Amygdala (tissue), 56 donors: ENCODE measurements around the gene ELK3.

Experiments used
- DNase-seq, 56 donors: peaks; one replicate each; lab custom pipeline; 2025; lab: John Stamatoyannopoulos, UW

ELK3 gene

DNA sequence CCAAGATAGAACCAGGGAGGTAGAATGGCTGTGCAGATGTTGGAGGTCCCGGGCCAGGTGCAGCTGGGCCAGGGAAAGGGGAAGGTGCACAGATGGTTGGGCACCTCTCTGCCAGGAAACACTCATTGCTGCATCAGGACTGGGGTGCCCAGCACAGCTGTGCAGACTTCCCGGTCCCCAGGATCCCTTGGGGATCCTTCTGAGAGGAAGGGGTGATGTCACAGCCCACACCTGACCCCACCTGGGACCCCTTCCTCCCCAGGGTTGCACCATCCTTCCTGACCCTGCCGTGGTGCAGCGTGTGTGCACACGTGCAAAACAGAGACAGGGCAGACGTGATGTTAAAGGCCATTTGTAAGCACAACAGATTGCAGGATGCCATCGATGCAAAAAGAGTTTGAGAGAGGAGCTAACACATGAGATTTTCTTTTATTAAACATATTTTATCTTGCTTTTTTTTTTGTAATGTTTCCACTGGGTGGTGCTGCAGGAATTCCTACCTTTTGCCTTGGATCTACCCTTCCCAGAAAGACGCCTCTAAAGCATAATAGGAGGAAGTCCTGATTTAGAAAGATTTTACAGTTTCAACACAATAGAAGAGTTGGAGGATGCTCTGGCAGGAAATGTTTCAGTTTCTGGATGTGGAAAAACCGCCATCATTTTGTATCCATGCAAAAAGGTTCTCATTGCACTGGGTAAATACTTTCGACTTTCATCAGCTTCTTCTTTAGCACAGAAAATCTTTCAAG, 14.8 kb downstream of the ELK3 start:
- peak in 1 of 56 donors; percentile 12 for DNase-seq

DNA sequence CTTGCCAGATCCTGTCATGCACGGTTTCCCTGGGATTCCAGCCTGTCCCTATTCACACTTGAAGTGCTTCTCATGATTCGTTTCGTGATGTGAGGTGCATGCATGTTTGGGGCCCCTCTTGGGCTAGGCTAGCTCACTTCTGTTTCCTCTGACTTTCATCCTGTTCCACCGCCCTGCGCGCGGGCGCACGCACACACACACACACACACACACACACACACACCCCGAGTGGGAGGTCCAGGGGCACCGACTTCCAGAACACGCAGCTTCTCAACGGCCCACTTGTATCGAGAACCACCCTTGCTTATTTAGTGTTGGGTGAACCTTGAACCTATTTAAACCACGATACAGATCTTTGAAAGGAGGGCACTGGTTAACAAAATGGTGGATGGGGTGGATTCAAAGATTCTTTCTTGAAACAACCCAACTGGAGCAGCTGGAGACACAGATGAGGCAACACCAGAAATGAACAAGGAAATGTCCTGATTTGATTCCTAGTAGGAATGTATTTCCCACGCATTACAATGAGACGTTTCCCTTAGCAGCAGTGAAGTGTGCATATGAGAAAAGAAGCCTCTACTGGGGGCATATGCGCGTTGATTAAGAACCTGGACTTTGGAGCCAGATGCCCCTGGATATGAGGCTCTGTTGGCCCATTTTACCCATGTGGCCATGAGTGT, 16.3 kb downstream of the ELK3 start:
- DNase-seq, result no peak

DNA sequence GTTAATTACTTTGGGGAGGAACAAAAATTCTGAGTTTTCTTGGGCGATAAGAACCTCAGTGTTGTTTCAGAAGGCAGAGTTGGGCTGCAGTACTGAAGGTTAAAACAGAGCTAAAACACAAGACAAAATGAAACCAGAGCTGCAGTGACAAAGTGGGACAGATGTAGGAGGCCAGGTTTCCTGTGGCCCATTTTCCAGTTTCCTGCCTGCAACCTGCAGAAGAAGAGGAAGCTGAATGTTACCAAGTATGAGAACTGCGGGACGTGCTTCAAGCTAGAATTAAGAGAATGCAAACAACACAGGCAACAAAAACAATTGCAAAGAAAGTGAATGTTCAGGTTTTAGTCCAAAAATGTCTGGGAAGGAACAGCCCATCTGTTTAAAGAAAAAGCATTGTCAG, 17.8 kb downstream of the ELK3 start:
- DNase-seq, result no peak

DNA sequence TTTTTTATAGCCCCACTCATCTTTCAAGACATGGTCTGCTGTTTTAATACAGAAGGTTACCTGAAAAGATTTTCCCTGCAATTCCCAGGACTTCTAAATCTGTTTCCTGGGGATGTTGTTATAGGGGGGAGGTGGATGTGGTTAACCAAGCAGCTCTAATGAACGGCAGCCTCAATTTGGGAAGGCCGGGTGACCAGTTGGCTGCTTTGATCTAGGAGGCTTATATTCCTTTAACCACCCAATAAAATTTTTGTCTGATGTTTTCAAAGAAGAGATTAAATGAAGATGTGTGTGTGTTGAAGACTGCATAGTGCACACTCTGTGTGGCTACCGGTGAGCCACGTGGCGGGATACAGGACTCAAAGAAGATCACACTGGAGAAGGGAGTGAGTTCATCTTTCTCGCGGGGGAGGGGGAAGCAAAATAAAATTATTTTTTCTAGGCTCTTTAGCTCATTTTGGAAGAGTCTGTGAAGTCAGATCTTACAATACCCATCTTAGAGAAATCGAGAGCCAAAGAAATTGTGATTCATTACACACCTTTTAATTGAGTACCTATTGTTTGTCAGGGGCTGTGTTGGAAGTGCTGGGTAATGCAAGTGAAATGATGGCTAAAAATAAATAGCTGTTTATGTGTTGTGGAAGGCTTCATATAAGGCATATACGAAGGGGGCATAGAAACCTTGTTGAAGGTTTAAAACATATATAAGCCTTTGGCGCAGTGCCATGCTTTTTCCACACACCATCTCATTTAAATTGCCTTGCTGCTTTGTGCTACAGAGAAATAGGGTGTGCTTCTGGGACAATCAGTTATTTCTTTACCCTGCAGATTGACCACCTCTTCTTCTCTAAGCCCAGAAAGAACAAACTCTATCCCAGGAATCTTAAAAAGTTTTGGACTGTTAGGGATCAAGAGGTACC, 18.5 kb downstream of the ELK3 start:
- no peak for DNase-seq

DNA sequence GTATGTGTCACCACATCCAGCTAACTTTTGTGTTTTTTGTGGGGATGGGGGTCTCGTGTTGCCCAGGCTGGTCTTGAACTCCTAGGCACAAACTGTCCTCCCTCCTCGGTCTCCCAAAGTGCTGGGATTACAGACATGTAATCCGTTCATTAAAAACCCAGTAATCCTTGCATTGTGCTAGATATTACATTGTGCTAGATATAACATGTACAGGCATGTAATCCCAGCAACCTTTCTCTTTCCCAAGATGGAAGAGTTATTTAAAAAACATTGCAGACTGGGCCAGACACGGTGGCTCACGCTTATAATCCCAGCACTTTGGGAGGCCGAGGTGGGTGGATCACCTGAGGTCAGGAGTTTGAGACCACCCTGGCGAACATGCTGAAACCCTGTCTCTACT, 19.7 kb downstream of the ELK3 start:
- no peak for DNase-seq

DNA sequence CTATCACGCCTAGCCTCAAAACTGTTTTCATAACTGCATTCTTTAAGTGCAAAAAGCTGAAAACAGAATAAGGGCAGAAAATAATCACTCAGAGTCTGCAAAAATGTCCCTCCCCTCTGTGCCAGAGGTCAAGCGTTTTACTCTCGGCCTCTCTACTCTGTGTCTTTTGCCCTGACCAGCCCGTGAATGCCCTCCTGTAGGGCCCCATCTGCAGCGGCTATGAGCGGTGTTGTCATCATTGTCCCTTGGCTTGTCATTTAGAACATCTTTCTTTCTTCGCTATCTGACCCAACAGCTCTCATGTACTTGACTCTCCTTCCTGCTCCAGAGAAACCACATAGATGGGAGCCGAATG, 21.7 kb downstream of the ELK3 start:
- no peak for DNase-seq

DNA sequence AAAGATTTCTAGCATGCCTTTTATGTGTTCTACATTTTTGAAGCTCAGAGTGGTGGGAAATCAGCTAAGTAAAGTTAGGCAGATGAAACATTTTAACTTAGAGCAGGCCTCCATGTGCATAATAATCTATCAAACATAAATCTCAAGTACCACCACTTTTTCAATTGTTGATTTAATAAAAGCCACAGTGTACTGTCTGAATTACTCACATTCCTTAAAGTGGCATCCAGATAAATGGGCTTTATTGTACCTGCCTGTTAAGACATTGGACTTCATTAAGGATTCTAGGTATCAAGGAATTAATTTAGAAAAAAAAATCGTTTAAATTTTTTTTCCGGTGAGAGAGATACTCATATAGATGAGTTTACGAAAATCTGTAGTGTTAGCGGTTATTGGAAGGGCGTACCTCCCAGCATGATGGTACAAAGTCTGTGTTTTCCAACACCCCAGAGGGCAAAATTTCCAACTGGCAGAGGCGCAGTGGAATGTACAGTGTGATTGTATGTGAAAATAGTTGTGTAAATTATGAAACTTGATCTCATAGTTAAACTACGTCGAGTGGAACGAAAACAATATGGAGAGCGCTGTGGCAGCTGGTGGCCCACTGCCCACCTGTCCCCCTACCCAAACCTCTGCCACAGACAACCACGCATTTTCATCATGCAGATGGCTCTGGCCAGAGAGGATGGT, 25.0 kb downstream of the ELK3 start:
- DNase-seq, result no peak

DNA sequence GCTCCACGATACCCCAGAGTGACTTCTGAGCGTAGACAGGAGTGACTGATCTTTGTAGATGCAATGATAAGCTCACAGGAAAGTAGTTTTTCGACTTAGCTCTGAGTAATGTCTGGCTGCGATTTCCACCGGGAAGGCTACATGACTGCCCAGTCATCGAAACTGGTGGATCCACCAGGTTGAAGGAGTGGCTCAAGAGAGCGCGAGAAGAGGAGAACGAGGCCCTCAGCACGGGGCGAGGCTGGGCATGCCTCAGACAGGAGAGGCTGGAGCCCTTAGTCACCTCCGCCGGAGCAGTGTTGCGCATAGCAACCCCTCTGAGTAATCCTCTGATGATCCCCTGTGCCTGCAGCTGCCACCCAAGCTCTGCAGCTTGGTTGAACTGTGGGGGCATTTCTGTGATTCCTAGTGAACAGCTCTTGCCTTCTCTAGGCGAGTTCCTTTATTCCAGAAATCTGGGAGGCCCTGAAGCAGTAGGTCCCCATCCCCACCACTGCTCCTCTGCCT, 25.6 kb downstream of the ELK3 start:
- no peak for DNase-seq

DNA sequence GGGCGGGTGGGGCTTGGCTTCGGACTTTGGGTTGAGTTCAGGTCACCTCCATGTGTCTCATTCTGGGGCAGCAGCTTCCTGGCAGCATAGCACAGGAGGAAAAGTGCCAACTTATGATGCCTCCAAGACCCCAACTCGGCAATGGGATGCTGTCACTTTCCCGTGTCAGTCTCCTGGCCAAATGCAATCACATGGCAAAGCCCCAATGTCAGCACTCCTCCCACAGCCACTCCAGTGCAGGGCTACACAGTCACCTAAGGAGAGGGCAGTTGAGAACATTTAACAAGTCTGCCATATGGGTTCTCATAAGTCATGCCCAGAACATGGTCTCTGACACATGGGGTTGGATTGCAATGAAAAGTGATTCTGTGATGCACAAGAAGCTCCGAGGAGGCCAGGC, 26.7 kb downstream of the ELK3 start:
- no peak for DNase-seq

DNA sequence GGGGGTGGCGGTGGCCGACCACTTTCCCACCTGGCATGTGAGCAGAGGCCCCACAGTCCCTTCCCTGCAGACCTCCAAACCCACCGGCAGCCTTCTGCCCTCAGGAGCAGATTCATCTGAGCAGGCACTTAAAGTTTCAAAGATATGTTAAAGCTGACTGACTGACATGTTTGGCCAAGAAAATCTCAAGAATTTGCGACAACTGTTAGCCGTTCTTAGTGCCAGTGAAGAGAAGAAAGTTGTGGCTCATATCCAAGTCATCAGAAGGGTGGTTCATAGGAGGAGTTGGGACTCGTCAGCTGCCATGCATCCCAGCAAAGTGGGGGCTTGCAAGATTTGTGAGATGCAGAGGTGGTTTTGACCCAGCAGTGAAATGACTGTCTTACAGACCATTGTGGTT, 27.2 kb downstream of the ELK3 start:
- DNase-seq, result no peak

DNA sequence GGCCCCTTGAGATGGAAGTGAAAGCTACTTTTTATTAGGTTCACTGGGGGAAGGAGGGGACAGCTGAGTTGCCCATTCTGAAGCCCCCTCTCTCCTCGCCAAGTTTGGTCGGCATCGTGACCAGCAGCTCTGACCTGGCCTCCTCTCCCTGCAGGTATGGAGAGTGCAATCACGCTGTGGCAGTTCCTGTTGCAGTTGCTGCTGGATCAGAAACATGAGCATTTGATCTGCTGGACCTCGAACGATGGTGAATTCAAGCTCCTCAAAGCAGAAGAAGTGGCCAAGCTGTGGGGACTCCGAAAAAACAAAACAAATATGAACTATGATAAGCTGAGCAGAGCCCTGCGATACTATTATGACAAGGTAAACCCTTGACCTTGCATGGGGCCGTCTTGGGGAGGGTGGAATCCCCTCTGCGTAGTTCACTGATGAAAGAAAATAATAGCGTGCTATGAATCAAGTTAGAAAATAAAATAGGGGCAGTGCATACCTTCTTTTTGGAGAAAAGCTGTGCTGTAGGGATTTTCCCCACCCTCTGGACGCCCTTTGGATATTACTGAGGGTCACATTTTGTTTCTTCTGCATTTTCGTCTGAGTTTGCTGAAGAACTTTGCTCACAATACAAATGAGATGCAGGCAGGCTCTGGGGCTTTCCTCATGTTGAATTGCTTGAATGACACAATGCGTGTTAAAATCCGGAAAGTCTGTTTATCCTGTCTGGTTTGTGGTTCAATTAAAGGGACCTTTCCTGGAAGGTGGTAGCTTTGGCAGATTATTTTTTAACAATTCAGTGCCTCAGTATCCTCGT, 29.4 kb downstream of the ELK3 start:
- DNase-seq, result no peak

DNA sequence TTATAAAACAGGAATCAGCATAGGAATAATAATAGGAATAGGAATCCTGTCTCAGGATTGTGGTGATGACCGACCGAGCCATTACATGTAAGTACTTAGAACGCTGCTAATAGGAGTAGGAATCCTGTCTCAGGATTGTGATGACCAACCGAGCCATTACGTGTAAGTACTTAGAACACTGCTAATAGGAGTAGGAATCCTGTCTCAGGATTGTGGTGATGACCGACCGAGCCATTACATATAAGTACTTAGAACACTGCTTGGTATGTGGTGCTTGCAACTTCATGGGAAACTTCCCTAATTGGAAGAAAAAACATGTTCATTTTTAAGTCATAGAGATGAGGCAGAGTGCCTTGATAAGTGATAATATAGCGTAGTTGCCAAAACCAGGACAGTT, 30.0 kb downstream of the ELK3 start:
- DNase-seq, result no peak

DNA sequence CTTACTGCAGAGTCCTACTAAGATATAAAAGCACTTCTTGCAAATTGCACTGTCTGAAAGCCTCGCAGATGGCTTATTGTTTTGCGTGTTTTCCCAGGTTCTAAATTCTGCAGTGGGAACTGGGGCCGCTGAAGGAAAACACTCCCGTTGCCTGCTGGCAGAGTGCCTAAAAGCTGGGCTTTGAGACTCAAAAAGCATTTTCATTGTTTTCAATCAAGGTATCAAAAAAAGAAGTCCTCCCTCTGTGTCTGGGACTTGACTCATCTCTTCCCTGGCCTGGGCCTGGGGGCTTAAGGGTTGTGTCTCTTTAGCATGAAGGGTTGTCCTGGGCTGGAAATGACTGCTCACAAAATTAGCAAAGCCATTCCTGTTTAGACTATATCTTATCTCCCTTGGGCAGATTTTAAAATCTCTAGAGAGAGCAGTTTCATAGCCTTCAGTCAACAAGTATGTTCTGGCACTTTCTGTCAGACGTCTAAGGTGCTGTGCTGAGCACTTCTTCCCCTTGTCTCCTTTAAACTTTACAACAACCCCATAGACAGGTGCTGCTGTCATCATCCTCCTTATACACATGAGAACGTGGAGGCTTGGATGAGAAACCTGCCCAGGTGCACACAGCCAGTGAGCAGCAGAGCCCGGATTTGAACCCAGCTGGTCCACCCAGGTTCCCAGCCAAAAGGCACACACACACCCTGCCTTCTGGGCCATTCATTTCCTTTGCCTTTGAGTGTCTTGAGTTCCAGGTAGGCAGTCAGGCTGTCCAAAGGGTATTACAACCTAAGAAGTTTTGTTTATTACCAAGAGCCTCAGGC, 31.1 kb downstream of the ELK3 start:
- peak in 7 of 56 donors; percentile 15 to 36 (median 26) for DNase-seq

DNA sequence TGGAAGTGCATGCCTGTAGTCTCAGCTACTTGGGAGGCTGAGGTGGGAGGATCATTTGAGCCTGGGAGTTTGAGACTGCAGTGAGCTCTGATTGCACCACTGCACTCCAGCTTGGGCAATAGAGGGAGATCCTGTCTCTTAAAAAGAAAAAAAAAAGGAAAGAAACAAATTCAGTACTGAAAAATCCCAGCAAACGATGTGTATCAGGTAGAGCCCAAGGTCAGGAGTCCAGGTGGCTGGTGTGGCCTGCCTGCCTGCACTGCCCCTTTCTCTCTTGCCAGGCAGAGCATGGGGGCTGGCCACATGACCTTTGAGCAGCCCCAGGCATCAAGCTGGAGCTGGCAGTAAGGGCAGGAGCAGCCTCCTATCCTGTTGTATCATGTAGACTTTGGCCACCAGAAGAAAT, 31.8 kb downstream of the ELK3 start:
- no peak for DNase-seq

DNA sequence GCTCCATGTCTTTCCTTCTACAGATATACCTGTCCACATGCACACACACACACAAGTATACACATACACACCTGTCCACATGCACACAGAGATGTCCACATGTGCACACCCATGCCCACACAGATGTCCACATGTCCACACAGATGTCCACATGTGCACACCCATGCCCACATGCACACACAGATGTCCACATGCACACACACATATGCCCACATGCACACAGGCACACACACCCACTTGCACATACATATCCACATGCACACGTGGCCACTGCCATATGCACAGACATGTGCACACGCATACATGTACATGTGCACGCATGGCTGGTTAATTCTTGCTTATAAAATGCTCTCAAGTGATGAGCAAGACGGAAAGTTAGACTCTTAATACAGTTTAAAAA, 32.2 kb downstream of the ELK3 start:
- no peak for DNase-seq

DNA sequence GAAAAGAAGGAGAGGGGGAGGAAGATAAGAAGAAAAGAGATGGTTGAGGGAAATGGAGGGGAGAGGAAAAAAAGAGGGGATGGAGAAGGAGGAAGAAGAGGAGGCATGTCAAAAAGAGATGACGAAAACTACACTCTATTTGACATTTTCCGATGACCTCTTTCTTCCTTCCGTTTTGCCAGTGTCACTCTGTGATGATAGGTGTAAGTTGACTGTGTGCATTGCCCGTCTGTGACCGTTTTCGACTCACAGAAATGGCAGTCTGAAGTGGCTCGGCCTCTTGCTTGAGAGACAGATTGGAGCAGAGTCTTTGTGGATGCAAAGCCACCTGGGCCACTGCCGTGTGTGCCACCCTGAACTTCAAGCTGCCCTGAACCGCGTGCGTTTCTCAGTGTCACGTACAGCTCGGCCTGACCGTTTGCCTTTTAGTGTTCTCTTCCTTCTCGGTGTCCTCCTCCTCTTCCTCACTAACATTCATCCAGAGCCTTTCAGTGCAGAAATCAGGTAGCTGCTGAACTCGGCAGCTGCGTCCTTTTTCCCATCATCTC, 32.7 kb downstream of the ELK3 start:
- DNase-seq, result no peak

DNA sequence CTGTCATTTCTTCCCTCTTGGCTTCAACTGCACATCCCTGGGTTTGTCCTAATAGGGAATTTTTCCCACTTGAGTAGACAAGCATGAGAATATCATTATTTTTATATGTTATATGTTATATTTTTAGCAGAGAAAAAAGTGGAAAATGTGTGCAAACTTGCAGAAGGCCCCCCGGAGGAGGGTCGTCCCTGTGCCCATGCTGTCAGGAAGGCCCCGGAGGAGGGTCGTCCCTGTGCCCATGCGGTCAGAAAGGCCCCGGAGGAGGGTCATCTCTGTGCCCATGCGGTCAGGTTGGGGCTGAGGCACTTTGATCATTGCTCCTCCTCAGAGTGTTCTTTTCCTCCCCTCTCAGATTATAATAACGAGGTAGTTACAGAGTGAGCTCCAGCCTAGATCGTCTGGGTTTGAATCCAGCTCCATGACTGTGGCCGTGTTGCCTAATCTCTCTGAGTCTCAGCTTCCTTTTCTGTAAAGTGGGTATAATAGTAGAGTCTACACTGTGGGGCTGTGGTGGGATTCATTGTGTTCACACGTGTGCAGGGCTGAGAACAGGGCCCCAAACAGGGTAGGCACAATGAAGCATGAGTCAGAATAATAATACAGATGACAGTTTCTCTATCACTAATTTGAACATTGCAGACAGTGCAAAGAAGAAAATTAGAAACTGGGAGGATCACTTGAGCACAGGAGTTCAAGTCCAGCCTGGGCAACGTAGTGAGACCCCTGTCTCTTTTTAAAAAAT, 33.4 kb downstream of the ELK3 start:
- no peak for DNase-seq
